Effector CD8-positive, alpha-beta T cell (primary cell): ENCODE measurements around the gene GPR27.

Source experiments
- DNase-seq: peaks from one replicate; lab custom pipeline; 2025; lab: John Stamatoyannopoulos, UW
- total RNA-seq, 4 experiments: gene quantifications; one replicate each; lab custom pipeline; 2026; lab: John Stamatoyannopoulos, UW

The GPR27 gene
- total RNA-seq = 0.27 to 1.2 (median 0.72) reads per million in 4 experiments

- no peak for DNase-seq
Measured at GRCh38 chr3:71753701-71754609, at the start of gene GPR27. GPR27 (plus strand) TSS chr3:71753855; CDS start chr3:71754050, 195 bp downstream.

GRCh38 chr3:71704915-71705314, 48.7 kb upstream of the GPR27 start:
- DNase-seq = no peak

- DNase-seq = no peak
Measured at GRCh38 chr3:71705681-71706080, 48.0 kb upstream of the GPR27 start.

GRCh38 chr3:71707595-71707994, 46.1 kb upstream of the GPR27 start:
- no peak for DNase-seq

GRCh38 chr3:71708476-71709105, 45.1 kb upstream of the GPR27 start:
- DNase-seq = no peak

GRCh38 chr3:71709908-71710511, 43.6 kb upstream of the GPR27 start:
- DNase-seq = no peak

- no peak for DNase-seq
Measured at GRCh38 chr3:71710906-71711494, 42.7 kb upstream of the GPR27 start.

GRCh38 chr3:71713041-71713440, 40.6 kb upstream of the GPR27 start:
- DNase-seq = no peak

GRCh38 chr3:71714595-71714994, 39.1 kb upstream of the GPR27 start:
- DNase-seq = no peak

GRCh38 chr3:71718072-71718471, 35.6 kb upstream of the GPR27 start:
- no peak for DNase-seq

GRCh38 chr3:71721002-71721401, 32.7 kb upstream of the GPR27 start:
- no peak for DNase-seq

GRCh38 chr3:71721651-71722157, 32.0 kb upstream of the GPR27 start:
- DNase-seq = no peak

GRCh38 chr3:71722693-71723092, 31.0 kb upstream of the GPR27 start:
- no peak for DNase-seq

- DNase-seq = peak; percentile 17
Measured at GRCh38 chr3:71723452-71724170, 30.0 kb upstream of the GPR27 start.

GRCh38 chr3:71724171-71724453, 29.5 kb upstream of the GPR27 start:
- no peak for DNase-seq

GRCh38 chr3:71724584-71725270, 28.9 kb upstream of the GPR27 start:
- DNase-seq = peak; percentile 6

GRCh38 chr3:71725271-71725991, 28.2 kb upstream of the GPR27 start, which contains the start of gene EIF4E3:
EIF4E3 (minus strand) TSS chr3:71725402; CDS start chr3:71725367, 35 bp downstream.
- peak; percentile 17 for DNase-seq

GRCh38 chr3:71726146-71726545, 27.5 kb upstream of the GPR27 start:
- DNase-seq = peak; percentile 37

- DNase-seq = no peak
Measured at GRCh38 chr3:71728632-71729342, 24.9 kb upstream of the GPR27 start.

- no peak for DNase-seq
Measured at GRCh38 chr3:71732637-71733036, 21.0 kb upstream of the GPR27 start.
